GM12878 (cell line): ENCODE data around the gene BRCA1.

ENCODE experiments used
- BMI1 ChIP-seq: fragments of 450-650 bp; IDR thresholded peaks from 2 replicates; pipeline ENCODE4 v1.6.1; 2016; ENCODE audit warnings: mild to moderate bottlenecking, moderate library complexity, borderline replicate concordance
- CBX3 ChIP-seq: fragments of 200-600 bp; sonication (generic); IDR thresholded peaks from 2 replicates; pipeline ENCODE4 v1.6.1; 2016; ENCODE audit warnings: low read depth, borderline replicate concordance
- CTCF ChIP-seq, 3 experiments: IDR thresholded peaks in 2 of 3; conservative IDR thresholded peaks in 1 of 3; 2 replicates each; pipeline ENCODE4 v1.5.1; 2011; ENCODE audit warnings: low read depth in 3 of 3, low read length in 3 of 3, mild to moderate bottlenecking in 3 of 3, control low read depth in 2 of 3, moderate library complexity in 2 of 3, inconsistent platforms in 1 of 3, mixed read lengths in 1 of 3; ENCODE audit not compliant: control insufficient read depth in 2 of 3, insufficient read depth in 1 of 3; ENCODE audit errors: extremely low read depth in 1 of 3
- E2F4 ChIP-seq: IDR thresholded peaks from 2 replicates; pipeline ENCODE4 v1.6.1; 2012; ENCODE audit warnings: low read depth, low read length, improper control_type of control experiment
- NFIC ChIP-seq: IDR thresholded peaks from 2 replicates; pipeline ENCODE4 v1.6.1; 2012; ENCODE audit warnings: low read depth, mild to moderate bottlenecking, inconsistent platforms, low read length, moderate library complexity
- NRF1 ChIP-seq: conservative IDR thresholded peaks from 2 replicates; pipeline ENCODE4 v1.6.1; 2011; ENCODE audit warnings: mild to moderate bottlenecking, low read depth, low read length, improper control_type of control experiment
- POLR2A ChIP-seq: IDR thresholded peaks from 2 replicates; pipeline ENCODE4 v1.6.1; 2011; ENCODE audit warnings: low read depth, mild to moderate bottlenecking, low read length
- RAD21 ChIP-seq: IDR thresholded peaks from 2 replicates; pipeline ENCODE4 v1.6.1; 2011; ENCODE audit warnings: mild to moderate bottlenecking, low read depth, low read length, moderate library complexity; ENCODE audit not compliant: insufficient read depth
- SPI1 ChIP-seq: IDR thresholded peaks from 2 replicates; pipeline ENCODE4 v1.6.1; 2011; ENCODE audit warnings: low read depth, mild to moderate bottlenecking, low read length, moderate library complexity, borderline replicate concordance; ENCODE audit not compliant: insufficient read depth
- STAT3 ChIP-seq: IDR thresholded peaks from 2 replicates; pipeline ENCODE4 v1.6.1; 2011; ENCODE audit warnings: low read depth, low read length, improper control_type of control experiment
- ZBTB33 ChIP-seq: fragments of 450-650 bp; IDR thresholded peaks from 2 replicates; pipeline ENCODE4 v1.6.1; 2017; ENCODE audit warnings: mild to moderate bottlenecking

- TF ChIP-seq POLR2A (no peak), NRF1 (no peak), RAD21 (no peak), CBX3 (no peak), ZBTB33 (no peak), BMI1 (no peak), NFIC (no peak), CTCF (IDR thresholded peaks at IDR 0.05 in 2 of 3, conservative IDR thresholded peaks at IDR 0.05 in 1 of 3; ENCODE audit: control insufficient read depth in 2 of 3, extremely low read depth in 1 of 3, insufficient read depth in 1 of 3, low read depth in 3 of 3, low read length in 3 of 3) (no peak), STAT3 (no peak), SPI1 (no peak), E2F4 (no peak)
These were observed 11.0 kb downstream of the BRCA1 start for GRCh38 chr17:43114151-43114552.
